ENCODE measurements around the gene C3AR1. TPM values are rescaled to one million over a fixed set of nuclear protein-coding genes. Genes with fewer than 3 reads are reported as not detected.
"Not testable (repeated sequence)": the region's sequence is repeated elsewhere in the genome, so short reads cannot be mapped to it uniquely, and the experiment has no call there.

C3AR1 gene
- polyA plus RNA-seq, 4 donors, result 2.3 to 4.0 (median 3.7) TPM

DNA sequence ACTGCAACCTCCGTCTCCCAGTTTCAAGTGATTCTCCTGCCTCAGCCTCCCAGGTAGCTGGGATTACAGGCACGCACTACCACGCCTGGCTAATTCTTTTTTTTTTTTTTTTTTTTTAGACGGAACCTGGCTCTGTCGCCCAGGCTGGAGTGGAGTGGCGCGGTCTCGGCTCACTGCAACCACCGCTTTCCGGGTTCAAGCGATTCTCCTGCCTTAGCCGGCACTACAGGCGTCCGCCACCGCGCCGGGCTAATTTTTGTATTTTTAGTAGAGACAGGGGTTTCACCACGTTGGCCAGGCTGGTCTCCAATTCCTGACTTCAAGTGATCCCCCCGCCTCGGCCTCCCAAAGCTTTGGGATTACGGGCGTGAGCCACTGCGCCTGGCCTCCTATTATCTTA, 35.1 kb downstream of the C3AR1 start:
- DNase-seq (ENCODE audit: low read depth in 4 of 4, low spot score in 3 of 4), result not testable (repeated sequence)

GRCh38 chr12:8030189-8030588, 36.0 kb downstream of the C3AR1 start:
- no peak for DNase-seq (ENCODE audit: low read depth in 4 of 4, low spot score in 3 of 4)

- no peak for DNase-seq (ENCODE audit: low read depth in 4 of 4, low spot score in 3 of 4)
These were observed 37.9 kb downstream of the C3AR1 start for GRCh38 chr12:8028267-8028666.

DNA sequence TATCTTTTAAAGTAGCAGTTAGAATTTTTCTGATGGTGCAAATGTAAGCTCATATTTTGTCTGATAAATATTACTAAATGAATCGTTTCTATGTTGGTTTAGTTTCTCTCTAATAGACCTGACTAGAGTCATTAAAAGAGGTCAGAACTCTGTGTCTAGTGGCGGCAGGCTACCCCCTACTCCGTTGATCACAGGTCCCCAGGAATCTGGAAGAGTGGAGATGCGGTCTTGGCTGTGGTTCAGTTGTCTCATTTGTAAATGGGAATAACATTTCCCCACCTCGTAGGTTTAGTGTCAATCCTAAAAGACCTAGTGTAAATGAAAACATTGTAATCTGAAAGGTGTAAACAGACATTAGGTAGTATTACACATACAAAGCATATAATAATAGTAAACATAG, 38.3 kb downstream of the C3AR1 start:
- DNase-seq (ENCODE audit: low read depth in 4 of 4, low spot score in 3 of 4), result no peak

GRCh38 chr12:8026291-8026900, 39.8 kb downstream of the C3AR1 start:
- DNase-seq (ENCODE audit: low read depth in 4 of 4, low spot score in 3 of 4), result peak; percentile 96 to 100 (median 100)

- DNase-seq (ENCODE audit: low read depth in 4 of 4, low spot score in 3 of 4), result no peak
These were observed 47.2 kb downstream of the C3AR1 start for GRCh38 chr12:8018666-8019581.

GRCh38 chr12:8018213-8018612, 47.9 kb downstream of the C3AR1 start:
- not testable (repeated sequence) for DNase-seq (ENCODE audit: low read depth in 4 of 4, low spot score in 3 of 4)

GRCh38 chr12:8014836-8015235, 51.3 kb downstream of the C3AR1 start:
- DNase-seq (ENCODE audit: low read depth in 4 of 4, low spot score in 3 of 4), result no peak

GRCh38 chr12:8012651-8013309, 53.4 kb downstream of the C3AR1 start:
- DNase-seq (ENCODE audit: low read depth in 4 of 4, low spot score in 3 of 4), result no peak

- DNase-seq (ENCODE audit: low read depth in 4 of 4, low spot score in 3 of 4), result no peak
These were observed 54.8 kb downstream of the C3AR1 start for GRCh38 chr12:8011331-8011730.

Other genes with a start within 250 kb of the C3AR1 start
- under 1 TPM; 0.32 to 0.90 (median 0.55) TPM for gene SLC2A14, start 193.4 kb downstream of the C3AR1 start, polyA plus RNA-seq (ENCODE audit: insufficient read length in 4 of 4)
- 10 to 100 TPM; 15.1 to 19.6 (median 17.0) TPM for gene SLC2A3, start 130.2 kb downstream of the C3AR1 start, polyA plus RNA-seq (ENCODE audit: insufficient read length in 4 of 4)
- 10 to 100 TPM; 20.1 to 27.1 (median 23.0) TPM for gene FOXJ2, start 33.6 kb downstream of the C3AR1 start, polyA plus RNA-seq (ENCODE audit: insufficient read length in 4 of 4)
- 10 to 100 TPM; 27.8 to 35.9 (median 33.9) TPM for gene NECAP1, start 15.9 kb upstream of the C3AR1 start, polyA plus RNA-seq (ENCODE audit: insufficient read length in 4 of 4)
- gene CLEC4A, start 57.3 kb upstream of the C3AR1 start, polyA plus RNA-seq (ENCODE audit: insufficient read length in 4 of 4), result 1 to 10 TPM; 1.4 to 2.3 (median 1.9) TPM
- under 1 TPM in 1 of 4 donors, not detected in 3; 0.04 TPM for gene ZNF705A, start 90.7 kb upstream of the C3AR1 start, polyA plus RNA-seq (ENCODE audit: insufficient read length in 4 of 4)
- 1 to 10 TPM; 1.1 to 1.7 (median 1.3) TPM for gene FAM90A1, start 161.3 kb upstream of the C3AR1 start, polyA plus RNA-seq (ENCODE audit: insufficient read length in 4 of 4)

Measured in right renal pelvis (tissue), 4 donors.